Kidney capillary endothelial cell (primary cell): ENCODE results near the gene SYT7.

Experiments
- DNase-seq: peaks from one replicate; pipeline ENCODE4 v3.0.0-alpha.2; 2018; ENCODE audit warnings: low spot score

The SYT7 gene

GRCh38 chr11:61515686-61516085 lies 65.2 kb downstream of the SYT7 start:
- no peak for DNase-seq

GRCh38 chr11:61514050-61514917 lies 66.6 kb downstream of the SYT7 start:
- DNase-seq: no peak

- DNase-seq: no peak
Measured at GRCh38 chr11:61513143-61513765, 67.6 kb downstream of the SYT7 start.

- no peak for DNase-seq
Measured at GRCh38 chr11:61512435-61512834, 68.4 kb downstream of the SYT7 start.

- DNase-seq: no peak
Measured at GRCh38 chr11:61511383-61511782, 69.5 kb downstream of the SYT7 start.

GRCh38 chr11:61510974-61511373 lies 69.9 kb downstream of the SYT7 start:
- no peak for DNase-seq

- no peak for DNase-seq
Measured at GRCh38 chr11:61510166-61510919, 70.5 kb downstream of the SYT7 start.

GRCh38 chr11:61509043-61510029 lies 71.5 kb downstream of the SYT7 start:
- DNase-seq: peak; percentile 83

- no peak for DNase-seq
Measured at GRCh38 chr11:61507962-61508861, 72.7 kb downstream of the SYT7 start, which contains the start of gene LRRC10B. Gene LRRC10B (plus strand): TSS chr11:61508749. CDS start chr11:61508999, 250 bp downstream.

- DNase-seq: no peak
Measured at GRCh38 chr11:61507012-61507768, 73.7 kb downstream of the SYT7 start.

GRCh38 chr11:61505640-61506155 lies 75.2 kb downstream of the SYT7 start:
- DNase-seq: no peak

- DNase-seq: no peak
Measured at GRCh38 chr11:61505106-61505505, 75.8 kb downstream of the SYT7 start.

- no peak for DNase-seq
Measured at GRCh38 chr11:61503135-61503770, 77.6 kb downstream of the SYT7 start.

GRCh38 chr11:61502522-61502921 lies 78.4 kb downstream of the SYT7 start:
- DNase-seq: no peak

- DNase-seq: no peak
Measured at GRCh38 chr11:61499816-61500491, 80.9 kb downstream of the SYT7 start.

GRCh38 chr11:61498767-61499341 lies 82.0 kb downstream of the SYT7 start:
- DNase-seq: no peak

GRCh38 chr11:61497876-61498275 lies 83.0 kb downstream of the SYT7 start:
- no peak for DNase-seq

- no peak for DNase-seq
Measured at GRCh38 chr11:61497473-61497872, 83.4 kb downstream of the SYT7 start.
